Heart left ventricle (tissue), 13 donors: ENCODE measurements around the gene PHEX.

Experiments used
- POLR2A ChIP-seq, 2 donors: fragments of 450-650 bp; IDR thresholded peaks; one replicate each; pipeline ENCODE4 v1.6.1; 2017; ENCODE audit warnings: antibody characterized with exemption in 2 of 2, mild to moderate bottlenecking in 2 of 2, moderate library complexity in 2 of 2
- TF ChIP-seq, protein P1 (sequence below), 12 donors: fragments of 200-600 bp; sonication (generic) in 4 of 12; IDR thresholded peaks; one replicate each; pipeline versions ENCODE4 v1.5.0 to v1.8.0; 2018 to 2022; ENCODE audit warnings: antibody characterized with exemption in 12 of 12, mild to moderate bottlenecking in 5 of 12
- donor health status: ischemic (EF 13 %, LVEDD 7.1; RV severe dilation, severe dysfunction).
- donor health status: DM: no; HTN: yes; CAD: no.
- donor health status: DM: no; HTN: no; CAD: no.
- donor health status: ischemic (EF 25% LVEDD 6.9; RV normal size, moderate dysfunction).
- donor health status: ischemic (EF 25% LVEDD 5.7; RV mildly dilated, moderate dysfunction).
- donor health status: ischemic (EF 35%, LVEDD 5.7; RV mildly dilated, moderate dysfunction).
- donor health status: nonischemic (EF 11% LVEDD 7.7; RV severe dilation, severe dysfunction).
- donor health status: DM: yes; HTN: yes; CAD: no.
- donor health status: PGD.
- donor health status: ischemic (EF 29% LVEDD 5.4; RV normal size, mild dysfunction).
- donor health status: nonischemic (EF 23%, LVEDD 6.1; RV moderate dilation, normal function).

DNA sequence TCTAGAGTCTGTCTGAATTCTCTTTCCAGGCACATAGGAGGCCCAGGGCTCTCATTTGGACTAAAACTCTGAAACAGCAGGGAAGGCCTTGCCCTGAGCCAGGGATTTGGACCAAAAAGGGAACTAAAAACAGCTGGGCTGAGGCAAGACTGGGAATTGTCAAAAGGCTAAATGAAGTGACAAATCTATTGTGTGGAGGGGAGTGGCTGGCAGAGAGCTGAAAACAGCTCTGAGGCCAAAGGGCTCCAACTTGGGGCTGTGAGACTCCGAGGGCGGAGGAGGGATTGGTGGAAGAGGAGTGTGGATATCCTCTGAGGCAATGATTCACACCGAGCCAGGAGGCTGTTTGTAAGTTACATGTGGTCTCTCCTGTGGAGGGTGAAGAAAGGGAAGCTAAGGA lies 63.2 kb downstream of the PHEX start:
- TF ChIP-seq, protein P1, sequence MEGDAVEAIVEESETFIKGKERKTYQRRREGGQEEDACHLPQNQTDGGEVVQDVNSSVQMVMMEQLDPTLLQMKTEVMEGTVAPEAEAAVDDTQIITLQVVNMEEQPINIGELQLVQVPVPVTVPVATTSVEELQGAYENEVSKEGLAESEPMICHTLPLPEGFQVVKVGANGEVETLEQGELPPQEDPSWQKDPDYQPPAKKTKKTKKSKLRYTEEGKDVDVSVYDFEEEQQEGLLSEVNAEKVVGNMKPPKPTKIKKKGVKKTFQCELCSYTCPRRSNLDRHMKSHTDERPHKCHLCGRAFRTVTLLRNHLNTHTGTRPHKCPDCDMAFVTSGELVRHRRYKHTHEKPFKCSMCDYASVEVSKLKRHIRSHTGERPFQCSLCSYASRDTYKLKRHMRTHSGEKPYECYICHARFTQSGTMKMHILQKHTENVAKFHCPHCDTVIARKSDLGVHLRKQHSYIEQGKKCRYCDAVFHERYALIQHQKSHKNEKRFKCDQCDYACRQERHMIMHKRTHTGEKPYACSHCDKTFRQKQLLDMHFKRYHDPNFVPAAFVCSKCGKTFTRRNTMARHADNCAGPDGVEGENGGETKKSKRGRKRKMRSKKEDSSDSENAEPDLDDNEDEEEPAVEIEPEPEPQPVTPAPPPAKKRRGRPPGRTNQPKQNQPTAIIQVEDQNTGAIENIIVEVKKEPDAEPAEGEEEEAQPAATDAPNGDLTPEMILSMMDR (IDR thresholded peaks at IDR 0.05): no peak
- no peak for TF ChIP-seq POLR2A (IDR thresholded peaks at IDR 0.05)
